Measurements from ENCODE around the gene ETS1.

ETS1 gene

GRCh38 chr11:128421577-128422330 is 165.6 kb downstream of the ETS1 start:
- DNase-seq: no peak

GRCh38 chr11:128420951-128421350 is 166.4 kb downstream of the ETS1 start:
- DNase-seq: no peak

GRCh38 chr11:128420265-128420664 is 167.1 kb downstream of the ETS1 start:
- no peak for DNase-seq

GRCh38 chr11:128419012-128419767 is 168.2 kb downstream of the ETS1 start:
- no peak for DNase-seq

GRCh38 chr11:128417607-128418324 is 169.6 kb downstream of the ETS1 start:
- DNase-seq: no peak

- DNase-seq: no peak
Observed at GRCh38 chr11:128416976-128417375, 170.4 kb downstream of the ETS1 start.

- no peak for DNase-seq
Observed at GRCh38 chr11:128415539-128415938, 171.8 kb downstream of the ETS1 start.

GRCh38 chr11:128412847-128413791 is 174.2 kb downstream of the ETS1 start:
- DNase-seq: no peak

- DNase-seq: no peak
Observed at GRCh38 chr11:128411812-128412211, 175.5 kb downstream of the ETS1 start.

- DNase-seq: no peak
Observed at GRCh38 chr11:128411150-128411549, 176.2 kb downstream of the ETS1 start.

- DNase-seq: no peak
Observed at GRCh38 chr11:128409476-128409875, 177.9 kb downstream of the ETS1 start.

Data from activated effector memory CD4-positive, alpha-beta T cell treated with Interleukin-2 at 50 U/mL for 16 hours (primary cell).